Epidermal melanocyte (primary cell): ENCODE data around the gene ZNF300.
"Not testable (repeated sequence)": the region's sequence is repeated elsewhere in the genome, so short reads cannot be mapped to it uniquely, and the experiment has no call there.

Experiments
- DNase-seq: peaks from one replicate; pipeline ENCODE4 v3.0.0; 2011; ENCODE audit warnings: low spot score; ENCODE audit not compliant: insufficient read length

Gene ZNF300

GRCh38 chr5:150904479-150905311 lies at the start of gene ZNF300:
Gene ZNF300, minus strand, starts transcription at chr5:150904980. Its CDS starts 1,825 bp downstream, at chr5:150903155.
- DNase-seq = peak; percentile 72

GRCh38 chr5:150948539-150948938 lies 43.8 kb upstream of the ZNF300 start:
- no peak for DNase-seq

DNA sequence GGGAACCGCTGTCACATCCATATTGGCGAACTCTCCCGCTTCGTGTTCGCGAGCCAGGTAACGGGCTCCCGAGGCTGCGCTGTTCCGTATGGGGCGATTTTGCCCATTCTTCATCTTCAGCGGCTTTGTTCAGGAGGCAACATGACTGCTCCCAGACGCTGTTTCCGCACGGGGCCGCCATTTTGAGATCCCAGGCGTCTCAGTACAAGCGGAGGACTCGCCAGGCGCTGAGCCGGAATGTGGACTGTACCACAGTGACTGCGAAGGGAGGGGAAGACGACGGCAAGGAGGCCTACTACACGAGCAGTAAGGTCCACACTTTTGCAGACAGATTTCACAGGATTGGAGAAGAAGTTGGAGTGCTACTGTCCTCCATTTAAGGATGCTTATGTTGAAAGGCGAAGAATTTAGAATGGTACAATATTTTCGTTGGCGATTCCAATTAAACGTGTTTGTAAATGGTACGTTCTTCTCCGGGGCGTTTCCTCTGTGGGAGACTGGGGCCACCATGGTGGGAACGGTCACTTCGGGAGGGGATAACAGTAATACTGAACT lies 41.6 kb upstream of the ZNF300 start:
- DNase-seq = peak; percentile 52

GRCh38 chr5:150945947-150946346 lies 41.2 kb upstream of the ZNF300 start:
- DNase-seq = no peak

DNA sequence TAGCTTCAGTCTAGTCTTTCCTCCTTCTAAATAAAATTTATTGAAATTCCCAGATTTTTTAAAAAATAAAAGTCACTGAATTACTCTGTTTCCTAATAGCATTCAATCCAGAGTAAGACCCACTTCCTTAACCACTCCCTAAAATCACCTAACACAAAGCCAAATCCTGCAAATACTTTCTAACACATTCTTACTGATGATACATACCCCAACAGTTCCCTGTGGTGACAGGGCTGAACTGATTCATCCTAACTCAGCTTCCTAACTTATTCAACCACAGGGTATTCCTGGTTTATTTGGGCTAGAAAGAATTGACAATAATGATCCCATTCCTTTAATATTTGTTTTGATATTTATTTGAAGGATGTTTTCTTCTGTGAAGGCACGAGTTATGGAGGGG lies 40.7 kb upstream of the ZNF300 start:
- no peak for DNase-seq

GRCh38 chr5:150931368-150931965 lies 26.7 kb upstream of the ZNF300 start:
- no peak for DNase-seq

DNA sequence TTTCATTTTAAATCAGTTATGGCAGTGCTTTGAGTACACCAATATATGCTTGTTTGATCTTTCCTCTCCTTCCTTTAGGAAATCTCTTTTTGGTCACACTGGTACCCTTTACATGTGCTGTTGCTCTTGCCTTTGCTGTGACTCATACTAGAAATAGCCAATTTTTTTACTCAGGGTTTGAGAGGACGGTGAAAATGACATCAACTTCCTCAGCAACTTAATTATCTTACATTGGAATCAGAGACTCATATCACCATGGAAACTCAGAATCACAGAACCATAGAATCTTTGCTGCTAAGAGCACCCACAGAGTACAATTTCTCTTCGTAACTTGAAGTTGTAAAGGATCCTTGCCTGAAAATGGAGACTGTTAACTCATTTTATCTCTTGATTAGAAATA lies 13.8 kb upstream of the ZNF300 start:
- DNase-seq = no peak

DNA sequence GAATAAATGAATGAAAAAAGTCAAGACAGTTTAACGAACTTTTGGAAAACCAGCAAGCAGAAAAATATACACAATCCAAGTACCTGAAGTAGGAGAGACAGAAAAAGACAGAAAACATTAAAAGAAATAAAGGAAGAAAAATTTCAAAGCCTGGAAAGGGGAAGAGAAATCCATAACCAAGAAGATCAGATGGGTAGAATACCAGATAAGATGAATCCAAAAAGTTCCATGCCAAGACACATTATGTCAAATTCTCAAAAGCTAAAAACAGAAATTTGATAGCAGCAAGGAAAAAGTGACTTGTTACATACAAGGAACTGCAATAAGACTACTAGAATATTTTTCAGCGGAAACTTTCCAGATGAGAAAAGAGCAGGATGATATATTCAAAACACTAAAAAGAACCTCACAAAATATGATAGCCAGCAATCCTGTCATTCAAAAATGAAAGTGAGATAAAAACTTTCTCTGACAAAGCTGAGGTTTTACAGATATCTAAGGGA lies 7.6 kb upstream of the ZNF300 start:
- DNase-seq = no peak

GRCh38 chr5:150905312-150905683 lies 518 bp upstream of the ZNF300 start:
- no peak for DNase-seq

GRCh38 chr5:150901446-150901845 lies 3.3 kb downstream of the ZNF300 start:
- no peak for DNase-seq

GRCh38 chr5:150895431-150896428 lies 9.1 kb downstream of the ZNF300 start:
- DNase-seq = no peak

DNA sequence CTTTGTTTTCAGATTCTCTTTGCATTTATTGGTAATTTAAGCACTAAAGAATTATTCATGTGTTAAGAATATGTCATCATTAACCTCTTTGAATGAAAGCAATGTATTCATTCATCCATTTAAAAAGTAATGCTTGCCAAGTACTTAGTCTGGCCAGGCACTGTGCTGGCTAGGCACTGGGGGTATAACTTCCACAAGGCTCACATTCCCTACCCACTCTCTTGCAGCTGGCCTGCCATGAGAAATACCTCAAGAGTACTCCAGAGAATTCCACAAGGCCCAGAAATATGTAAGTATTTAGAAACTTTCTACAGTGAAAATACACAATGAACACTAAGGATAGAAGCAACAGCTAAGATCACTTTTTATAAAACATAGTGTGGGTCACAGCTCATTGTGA lies 25.4 kb downstream of the ZNF300 start:
- no peak for DNase-seq

DNA sequence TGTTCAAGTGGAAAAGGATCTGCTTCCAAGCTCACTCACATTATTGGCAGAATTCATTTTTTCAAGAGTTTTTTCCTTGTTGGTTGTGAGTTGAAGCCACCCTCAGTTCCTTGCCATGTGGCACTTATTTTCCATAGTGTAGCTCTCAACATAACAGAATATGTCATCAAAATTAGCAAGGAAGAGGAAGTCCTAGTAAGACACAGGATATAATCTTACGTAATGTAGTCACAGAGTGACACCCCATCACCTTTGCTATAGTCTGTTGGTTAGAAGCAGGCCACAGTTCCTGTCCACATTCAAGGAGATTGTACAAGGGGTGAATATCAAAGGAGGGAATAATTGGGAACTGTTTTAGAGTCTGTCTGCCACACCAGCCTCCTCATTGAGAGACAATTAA lies 42.7 kb downstream of the ZNF300 start:
- DNase-seq = no peak

GRCh38 chr5:150860246-150860821 lies 44.4 kb downstream of the ZNF300 start:
- no peak for DNase-seq

GRCh38 chr5:150856700-150857099 lies 48.1 kb downstream of the ZNF300 start:
- not testable (repeated sequence) for DNase-seq

DNA sequence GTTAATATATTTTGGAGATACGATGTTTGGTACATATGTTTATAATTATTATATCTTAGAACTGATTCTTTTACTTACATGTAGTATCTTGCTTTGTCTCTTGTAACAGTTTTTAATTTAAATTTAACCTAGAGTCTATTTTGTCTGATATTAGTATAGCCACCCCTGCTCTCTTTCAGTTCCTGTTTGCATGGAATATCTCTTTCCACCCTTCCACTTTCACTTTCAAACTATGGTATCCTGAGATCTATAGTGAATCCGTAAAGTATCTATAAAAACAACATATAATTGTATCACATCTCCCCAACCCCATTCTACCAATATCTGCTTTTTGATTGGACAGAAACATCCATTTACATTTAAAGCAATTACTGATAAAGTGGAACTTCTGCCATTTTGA lies 51.2 kb downstream of the ZNF300 start:
- DNase-seq = no peak

GRCh38 chr5:150851039-150851438 lies 53.7 kb downstream of the ZNF300 start:
- DNase-seq = no peak

- no peak for DNase-seq
These were observed 56.5 kb downstream of the ZNF300 start for GRCh38 chr5:150848271-150848670.

DNA sequence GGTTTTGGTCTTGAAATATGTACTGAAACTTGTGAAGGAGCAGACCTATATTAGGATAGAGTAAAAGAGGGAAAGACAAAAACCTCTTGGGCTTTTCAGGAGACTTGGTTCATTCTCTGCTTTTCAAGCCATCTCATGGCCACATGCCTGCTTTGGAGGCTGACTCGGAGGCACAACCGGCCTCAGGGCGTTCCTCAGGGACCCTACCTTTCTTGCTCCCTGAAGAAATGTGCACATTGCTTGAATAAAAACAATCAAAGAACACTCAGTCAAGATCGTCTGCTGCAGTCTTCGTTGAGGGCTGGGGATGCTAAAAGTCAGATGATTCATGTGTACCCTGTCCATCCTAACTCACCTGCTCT lies 57.5 kb downstream of the ZNF300 start:
- DNase-seq = no peak

GRCh38 chr5:150846654-150847333 lies 58.0 kb downstream of the ZNF300 start:
- peak; percentile 32 for DNase-seq

DNA sequence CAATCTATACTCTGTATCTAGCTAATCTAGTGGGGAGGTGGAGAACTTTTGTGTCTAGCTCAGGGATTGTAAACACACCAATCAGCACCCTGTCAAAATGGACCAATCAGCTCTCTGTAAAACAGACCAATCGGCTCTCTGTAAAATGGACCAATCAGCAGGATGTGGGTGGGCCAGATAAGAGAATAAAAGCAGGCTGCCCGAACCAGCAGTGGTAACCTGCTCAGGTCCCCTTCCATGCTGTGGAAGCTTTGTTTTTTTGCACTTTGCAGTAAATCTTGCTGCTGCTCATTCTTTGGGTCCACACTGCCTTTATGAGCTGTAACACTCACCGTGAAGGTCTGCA lies 58.5 kb downstream of the ZNF300 start, which contains the start of gene IRGM:
IRGM (plus strand) TSS at position 214 of the 346 bp plus-strand sequence. CDS start 1,603 bp downstream, outside the sequence.
- DNase-seq = not testable (repeated sequence)
